Upper lobe of right lung (tissue), 1 donor: ENCODE data around the gene CDC42BPG. TPM values are rescaled to one million over a fixed set of nuclear protein-coding genes. Genes with fewer than 3 reads are reported as not detected.

Experiments
- ATAC-seq: fragments of 200-7000 bp; cut with Tn5 transposase; one replicate; pipeline ENCODE4 v1.9.1; 2020; ENCODE audit warnings: mild to moderate bottlenecking, moderate library complexity
- DNase-seq: peaks from one replicate; pipeline ENCODE4 v3.0.0-alpha.2; 2020
- H3K27ac ChIP-seq: fragments of 200-600 bp; one replicate; pipeline ENCODE4 v1.8.0; 2022
- H3K27me3 ChIP-seq: fragments of 200-600 bp; one replicate; pipeline ENCODE4 v1.8.0; 2022; ENCODE audit warnings: mild to moderate bottlenecking
- H3K36me3 ChIP-seq: fragments of 200-600 bp; one replicate; pipeline ENCODE4 v1.8.0; 2022
- H3K4me1 ChIP-seq: fragments of 200-600 bp; one replicate; pipeline ENCODE4 v1.8.0; 2022
- H3K4me3 ChIP-seq: fragments of 200-600 bp; one replicate; pipeline ENCODE4 v1.8.0; 2022; ENCODE audit warnings: mild to moderate bottlenecking
- H3K9me3 ChIP-seq: fragments of 200-600 bp; one replicate; pipeline ENCODE4 v1.8.0; 2022
- CTCF ChIP-seq: fragments of 200-600 bp; IDR thresholded peaks from one replicate; pipeline ENCODE4 v1.8.0; 2022; ENCODE audit warnings: antibody characterized with exemption
- intact Hi-C: fragments of 100-400 bp; cut with DNase I; formaldehyde crosslinking; loops from one replicate; pipeline ENCODE4 v1.11.0; 2022
- total RNA-seq: library from RNA; stranded (reverse); fragmentation: NEBNext Ultra II Directional; extraction: Animal tissue kit (Norgen Biotek cat#: 25700); gene quantifications from one replicate; pipeline ENCODE4 v1.2.1, GENCODE V29; 2021
- donor health status: DM: no; HTN: yes; CAD: no; lungs with severe emphysema.

The CDC42BPG gene
- total RNA-seq, 1 donor from 2014 or later, result 20.9 TPM

- intact Hi-C loops, result no loop called here
- ATAC-seq, result no peak
- Histone ChIP-seq H3K9me3 (no peaks in the 10 kb centered on the region), H3K27me3 (no peaks in the 10 kb centered on the region), H3K4me1 (peaks cover 20% of the 10 kb centered on the region), H3K36me3 (peaks cover 19% of the 10 kb centered on the region), H3K4me3 (no peak overlapping the region), H3K27ac (no peak overlapping the region)
- no peak for TF ChIP-seq CTCF
- no peak for DNase-seq
Measured at GRCh38 chr11:64805481-64805880, 39.0 kb downstream of the CDC42BPG start.

- no peak for TF ChIP-seq CTCF
- intact Hi-C loops, result no loop called here
- Histone ChIP-seq H3K4me1 (peaks cover 20% of the 10 kb centered on the region), H3K4me3 (peak overlapping the region; percentile 57), H3K27ac (peak overlapping the region; percentile 70), H3K36me3 (peaks cover 22% of the 10 kb centered on the region), H3K9me3 (no peaks in the 10 kb centered on the region), H3K27me3 (no peaks in the 10 kb centered on the region)
- DNase-seq (no peak), ATAC-seq (no peak)
Measured at GRCh38 chr11:64804346-64805210, 39.9 kb downstream of the CDC42BPG start.

GRCh38 chr11:64803846-64804345 lies 40.6 kb downstream of the CDC42BPG start:
- no peak for DNase-seq
- Histone ChIP-seq H3K4me3 (peak overlapping the region; percentile 57), H3K9me3 (no peaks in the 10 kb centered on the region), H3K4me1 (peaks cover 20% of the 10 kb centered on the region), H3K36me3 (peaks cover 28% of the 10 kb centered on the region), H3K27me3 (no peaks in the 10 kb centered on the region), H3K27ac (peak overlapping the region; percentile 70)
- peak; percentile 2 for ATAC-seq
- TF ChIP-seq CTCF, result no peak
- intact Hi-C loops, result no loop called here

DNA sequence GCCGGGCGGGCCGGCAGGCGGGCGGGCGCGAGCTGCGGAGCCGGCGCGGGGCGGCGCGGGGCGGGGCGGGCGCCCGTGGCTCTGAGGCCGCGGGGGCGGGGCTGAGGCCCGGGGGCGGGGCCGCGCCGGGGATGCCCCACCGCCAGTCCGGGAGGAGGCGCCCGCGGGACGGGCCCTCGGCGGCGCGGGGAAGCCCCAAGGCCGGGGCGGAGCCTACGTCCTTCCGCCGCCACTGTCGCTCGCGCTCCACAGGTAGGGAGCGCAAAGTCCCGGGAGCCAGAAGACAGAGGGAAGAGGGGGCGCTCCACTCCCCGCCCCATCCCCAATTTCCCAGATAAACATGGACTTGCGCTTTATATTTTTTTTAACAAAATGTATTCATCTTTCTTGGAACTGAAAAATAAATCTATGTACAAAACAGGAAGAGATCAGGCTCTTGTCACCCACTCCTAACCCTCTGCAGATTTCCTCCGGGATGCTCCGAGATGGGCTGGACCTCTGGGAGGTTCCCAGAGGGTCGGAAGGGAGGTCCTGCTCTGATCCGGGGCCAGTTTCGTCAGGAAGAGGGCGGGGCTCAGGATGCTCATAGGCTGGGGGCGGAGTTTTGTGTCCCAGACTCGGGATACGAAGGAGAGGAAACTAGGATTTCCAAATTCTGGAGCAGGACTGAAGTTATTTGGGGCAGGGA lies 41.2 kb downstream of the CDC42BPG start, which contains the start of gene MAP4K2:
Gene MAP4K2 (minus strand): TSS at position 57 of the 688 bp plus-strand sequence. CDS start 65 bp downstream, outside the sequence.
- intact Hi-C loops, result no loop called here
- DNase-seq (peak; percentile 94), ATAC-seq (peak; percentile 92)
- peaks cover 28% of the 10 kb centered on the region for H3K36me3 ChIP-seq
- H3K9me3 ChIP-seq, result no peaks in the 10 kb centered on the region
- H3K4me1 ChIP-seq, result peaks cover 20% of the 10 kb centered on the region
- H3K4me3 ChIP-seq, result peak within 1 kb of the TSS; percentile 57
- H3K27me3 ChIP-seq, result no peaks in the 10 kb centered on the region
- peak; percentile 20 for TF ChIP-seq CTCF
- H3K27ac ChIP-seq, result peak within 1 kb of the TSS; percentile 72

DNA sequence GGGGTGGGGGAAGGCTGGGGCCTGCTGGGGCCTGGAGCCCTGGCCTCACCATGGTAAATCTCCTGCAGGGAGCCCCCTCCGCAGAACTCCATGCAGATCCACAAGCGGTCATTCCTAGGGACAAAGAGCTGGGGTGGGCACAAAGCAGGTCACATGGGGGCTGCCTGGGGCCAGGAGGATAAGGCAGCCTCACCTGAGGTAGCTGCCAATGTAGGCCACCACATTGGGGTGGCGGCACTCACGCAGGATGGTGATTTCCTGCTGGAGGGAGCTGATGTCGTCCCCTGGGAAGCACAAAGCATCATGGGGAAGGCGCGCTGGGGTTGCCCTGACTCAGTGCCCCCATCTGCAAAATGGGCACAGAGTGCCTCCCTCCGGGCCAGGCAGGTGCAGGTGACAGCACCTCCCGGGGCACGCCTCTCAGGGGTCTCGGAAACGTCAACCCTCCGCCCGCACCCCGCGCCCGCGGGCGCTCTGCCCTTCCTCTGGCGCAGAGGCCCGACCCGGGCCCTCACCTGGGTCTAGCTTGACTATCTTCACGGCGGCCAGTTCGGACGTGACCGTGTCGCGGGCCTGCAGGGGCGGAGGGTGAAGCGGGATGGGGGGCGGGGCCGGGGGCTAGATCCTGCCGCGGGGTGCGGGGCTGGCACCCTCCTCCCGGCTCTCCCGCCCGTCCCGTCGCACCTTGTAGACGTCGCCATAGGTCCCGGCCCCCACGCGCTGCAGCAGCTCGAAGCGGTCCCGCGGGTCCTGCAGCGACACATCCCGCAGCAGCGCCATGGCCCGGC lies 41.9 kb downstream of the CDC42BPG start:
- DNase-seq, result no peak
- TF ChIP-seq CTCF, result no peak
- Histone ChIP-seq H3K4me3 (peak overlapping the region; percentile 57), H3K36me3 (peaks cover 28% of the 10 kb centered on the region), H3K27ac (peak overlapping the region; percentile 72), H3K9me3 (no peaks in the 10 kb centered on the region), H3K27me3 (no peaks in the 10 kb centered on the region), H3K4me1 (peaks cover 20% of the 10 kb centered on the region)
- intact Hi-C loops, result no loop called here
- ATAC-seq, result peak; percentile 0
